Embryonic facial prominence (tissue), 1 donor: ENCODE data around the gene SVOP.
"Not testable (repeated sequence)": the region's sequence is repeated elsewhere in the genome, so short reads cannot be mapped to it uniquely, and the experiment has no call there.

Source experiments
- DNase-seq: peaks from one replicate; pipeline ENCODE4 v3.0.0-alpha.2; 2016; ENCODE audit errors: extremely low spot score

Gene SVOP

GRCh38 chr12:109020796-109021380, at the start of gene SVOP:
TSS of gene SVOP (minus strand) at chr12:109021068. CDS start at chr12:109020868, 200 bp downstream.
- DNase-seq = peak; percentile 18

GRCh38 chr12:109069307-109070271, 48.7 kb upstream of the SVOP start:
- no peak for DNase-seq

- no peak for DNase-seq
Observed at GRCh38 chr12:109065853-109066193, 45.0 kb upstream of the SVOP start.

- no peak for DNase-seq
Observed at GRCh38 chr12:109065154-109065852, 44.4 kb upstream of the SVOP start.

GRCh38 chr12:109064143-109064542, 43.3 kb upstream of the SVOP start:
- no peak for DNase-seq

GRCh38 chr12:109058773-109059172, 37.9 kb upstream of the SVOP start:
- no peak for DNase-seq

- no peak for DNase-seq
Observed at GRCh38 chr12:109057376-109057775, 36.5 kb upstream of the SVOP start.

GRCh38 chr12:109056891-109057290, 36.0 kb upstream of the SVOP start:
- DNase-seq = no peak

GRCh38 chr12:109054520-109054919, 33.7 kb upstream of the SVOP start:
- no peak for DNase-seq

- not testable (repeated sequence) for DNase-seq
Observed at GRCh38 chr12:109054124-109054513, 33.3 kb upstream of the SVOP start.

GRCh38 chr12:109053382-109054123, 32.7 kb upstream of the SVOP start:
- no peak for DNase-seq

GRCh38 chr12:109052414-109053323, 31.8 kb upstream of the SVOP start, which contains the start of gene USP30:
TSS of gene USP30 (plus strand) at chr12:109052576. CDS start at chr12:109052679, 103 bp downstream.
- DNase-seq = peak; percentile 84

GRCh38 chr12:109052097-109052413, 31.2 kb upstream of the SVOP start:
- no peak for DNase-seq

GRCh38 chr12:109049794-109050193, 28.9 kb upstream of the SVOP start:
- not testable (repeated sequence) for DNase-seq

- not testable (repeated sequence) for DNase-seq
Observed at GRCh38 chr12:109048706-109049105, 27.8 kb upstream of the SVOP start.

GRCh38 chr12:109047081-109047805, 26.4 kb upstream of the SVOP start:
- no peak for DNase-seq

GRCh38 chr12:109044241-109044640, 23.4 kb upstream of the SVOP start:
- no peak for DNase-seq

- DNase-seq = no peak
Observed at GRCh38 chr12:109036975-109037374, 16.1 kb upstream of the SVOP start.

- no peak for DNase-seq
Observed at GRCh38 chr12:109033239-109034196, 12.7 kb upstream of the SVOP start.
